HepG2 (cell line): ENCODE data around the gene PGPEP1. TPM values are rescaled to one million over a fixed set of nuclear protein-coding genes. Genes with fewer than 3 reads are reported as not detected.
A peak's percentile ranks its signal among the peaks of the same experiment; 100 is the strongest.

Experiments used
- CENPT ChIP-seq: sonication (generic); formaldehyde crosslinking; IDR thresholded peaks from 2 replicates; pipeline ENCODE4 v1.8.0; 2022; ENCODE audit warnings: low read depth, mild to moderate bottlenecking, moderate library complexity, missing genetic modification reagents
- ETV6 ChIP-seq: sonication (generic); formaldehyde crosslinking; conservative IDR thresholded peaks from 2 replicates; pipeline ENCODE4 v1.4.0; 2020; ENCODE audit warnings: missing genetic modification reagents
- HDAC2 ChIP-seq: sonication (generic); formaldehyde crosslinking; IDR thresholded peaks from 2 replicates; pipeline ENCODE4 v1.4.0; 2020; ENCODE audit warnings: missing genetic modification reagents
- MEIS2 ChIP-seq: sonication (generic); formaldehyde crosslinking; IDR thresholded peaks from 2 replicates; pipeline ENCODE4 v1.9.0; 2021; ENCODE audit warnings: mild to moderate bottlenecking, missing genetic modification reagents
- NBN ChIP-seq: fragments of 450-650 bp; conservative IDR thresholded peaks from 2 replicates; pipeline ENCODE4 v1.6.1; 2017
- NFATC3 ChIP-seq: sonication (generic); formaldehyde crosslinking; IDR thresholded peaks from 2 replicates; pipeline ENCODE4 v1.5.1; 2020; ENCODE audit warnings: mild to moderate bottlenecking, missing genetic modification reagents
- NFE2 ChIP-seq: sonication (generic); formaldehyde crosslinking; IDR thresholded peaks from 2 replicates; pipeline ENCODE4 v1.4.0; 2020; ENCODE audit warnings: missing genetic modification reagents
- PLRG1 ChIP-seq: fragments of 450-650 bp; conservative IDR thresholded peaks from 2 replicates; pipeline ENCODE4 v1.6.1; 2016
- RXRA ChIP-seq: sonication (generic); formaldehyde crosslinking; IDR thresholded peaks from 2 replicates; pipeline ENCODE4 v1.5.1; 2020; ENCODE audit warnings: missing genetic modification reagents
- ZNF253 ChIP-seq: sonication (generic); formaldehyde crosslinking; IDR thresholded peaks from 2 replicates; pipeline ENCODE4 v1.8.0; 2022; ENCODE audit warnings: mild to moderate bottlenecking, missing genetic modification reagents, borderline replicate concordance
- ZNF282 ChIP-seq: fragments of 450-650 bp; IDR thresholded peaks from 2 replicates; pipeline ENCODE4 v1.6.1; 2018; ENCODE audit not compliant: partially characterized antibody
- ZNF296 ChIP-seq: sonication (generic); formaldehyde crosslinking; conservative IDR thresholded peaks from 2 replicates; pipeline ENCODE4 v1.5.0; 2020; ENCODE audit warnings: mild to moderate bottlenecking, missing genetic modification reagents
- ZNF607 ChIP-seq: sonication (generic); formaldehyde crosslinking; IDR thresholded peaks from 2 replicates; pipeline ENCODE4 v1.5.1; 2020; ENCODE audit warnings: missing genetic modification reagents, mild to moderate bottlenecking, borderline replicate concordance
- ZNF772 ChIP-seq: sonication (generic); formaldehyde crosslinking; IDR thresholded peaks from 2 replicates; pipeline ENCODE4 v1.5.0; 2020; ENCODE audit warnings: mild to moderate bottlenecking, missing genetic modification reagents
- ZNF891 ChIP-seq: sonication (generic); formaldehyde crosslinking; IDR thresholded peaks from 2 replicates; pipeline ENCODE4 v1.5.0; 2020; ENCODE audit warnings: mild to moderate bottlenecking, missing genetic modification reagents
- polyA plus RNA-seq, 8 experiments: library from polyadenylated mRNA; depleted of rRNA in 3 of 8; stranded (reverse) in 7 of 8; unstranded in 1 of 8; fragments of >200 nt; fragmentation: Illumina TruSeq in 4 of 8; extraction: Trizol in 4 of 8; gene quantifications; 2 replicates each; pipeline versions ENCODE4 v1.2.1 to v1.2.3, GENCODE V29; 2011 to 2016; ENCODE audit warnings: low read depth in 4 of 8, missing spikeins in 1 of 8, mixed read lengths in 1 of 8; ENCODE audit not compliant: insufficient read depth in 1 of 8
- total RNA-seq, 5 experiments: library from RNA; depleted of rRNA; stranded (reverse); fragments of >200 nt; fragmentation: Illumina TruSeq; extraction: Trizol; gene quantifications; 2 replicates each; pipeline ENCODE4 v1.2.3, GENCODE V29; 2016; ENCODE audit warnings: low read depth in 1 of 5
- TF ChIP-seq, protein P1 (sequence below): sonication (generic); formaldehyde crosslinking; IDR thresholded peaks from 2 replicates; pipeline ENCODE4 v1.4.0; 2020; ENCODE audit warnings: mild to moderate bottlenecking, missing genetic modification reagents
- TF ChIP-seq, protein P2 (sequence below): sonication (generic); formaldehyde crosslinking; conservative IDR thresholded peaks from 2 replicates; pipeline ENCODE4 v1.4.0; 2020; ENCODE audit warnings: mild to moderate bottlenecking, missing genetic modification reagents, moderate library complexity
- TF ChIP-seq, protein P3 (sequence below): sonication (generic); formaldehyde crosslinking; IDR thresholded peaks from 2 replicates; pipeline ENCODE4 v1.4.0; 2020; ENCODE audit warnings: missing genetic modification reagents, borderline replicate concordance
- TF ChIP-seq, protein P4 (sequence below): sonication (generic); formaldehyde crosslinking; IDR thresholded peaks from 2 replicates; pipeline ENCODE4 v1.8.1; 2022; ENCODE audit warnings: low read depth, mild to moderate bottlenecking, missing genetic modification reagents

The PGPEP1 gene
- total and polyA plus RNA-seq, 2 of the 13 experiments (the other 11 are each of a cell fraction or from before 2014, with no cell fraction given), result 53.1 to 56.6 TPM

DNA sequence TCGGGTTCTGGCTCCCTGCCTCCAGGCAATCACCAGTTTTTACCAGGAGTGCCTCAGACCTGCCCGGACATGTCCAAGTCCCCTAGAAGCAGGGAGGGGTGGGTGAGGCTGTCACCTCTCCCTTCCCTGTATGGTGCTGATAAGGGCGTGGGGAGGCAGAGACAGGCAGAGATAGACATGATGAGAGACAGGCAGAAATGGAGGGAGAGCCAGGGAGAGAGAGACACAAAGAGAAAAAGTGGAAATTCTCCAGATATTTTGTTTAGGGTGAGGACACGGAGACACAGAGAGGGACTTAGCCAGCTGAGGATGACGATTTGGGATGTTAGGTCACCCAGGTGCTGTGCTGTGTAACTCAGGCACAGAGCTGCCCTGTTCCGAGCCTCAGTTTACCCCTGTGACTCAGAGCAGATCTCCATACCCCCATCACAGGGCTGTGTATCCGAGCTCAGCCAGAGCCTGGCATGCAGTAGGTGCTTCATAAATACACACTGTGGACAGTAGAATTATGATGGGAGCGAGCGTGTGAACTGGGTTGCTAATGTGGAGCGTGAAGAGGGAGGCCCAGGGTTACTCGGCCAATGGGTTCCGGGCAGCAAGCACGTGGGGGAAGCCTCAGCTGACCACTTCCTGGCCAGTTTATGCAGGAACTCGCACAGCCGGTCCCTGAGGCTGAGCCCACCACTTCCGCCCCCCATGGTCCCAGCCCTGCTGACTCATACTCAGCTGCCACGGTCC, 33.7 kb downstream of the PGPEP1 start (continued):
- TF ChIP-seq NBN (no peak), NFE2 (CRISPR knock-in tag) (0 out of 2 replicates have a peak, but pooled peaks have one; percentile 44), ZNF607 (CRISPR knock-in tag) (no peak), ZNF296 (CRISPR knock-in tag) (peak; percentile 98), ETV6 (CRISPR knock-in tag) (no peak; the same call in 1 of the 2 replicates), PLRG1 (no peak), CENPT (CRISPR knock-in tag) (peak; percentile 79), RXRA (CRISPR knock-in tag) (peak; percentile 88), ZNF891 (no peak), NFATC3 (CRISPR knock-in tag) (no peak), ZNF282 (no peak), MEIS2 (CRISPR knock-in tag) (peak; percentile 87), HDAC2 (CRISPR knock-in tag) (peak; percentile 69; the same call in 1 of the 2 replicates), ZNF253 (peak; percentile 55; the same call in 1 of the 2 replicates), ZNF772 (CRISPR knock-in tag) (no peak; the same call in 1 of the 2 replicates)
- TF ChIP-seq, protein P1, sequence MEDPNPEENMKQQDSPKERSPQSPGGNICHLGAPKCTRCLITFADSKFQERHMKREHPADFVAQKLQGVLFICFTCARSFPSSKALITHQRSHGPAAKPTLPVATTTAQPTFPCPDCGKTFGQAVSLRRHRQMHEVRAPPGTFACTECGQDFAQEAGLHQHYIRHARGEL, result no peak
- TF ChIP-seq, protein P2, sequence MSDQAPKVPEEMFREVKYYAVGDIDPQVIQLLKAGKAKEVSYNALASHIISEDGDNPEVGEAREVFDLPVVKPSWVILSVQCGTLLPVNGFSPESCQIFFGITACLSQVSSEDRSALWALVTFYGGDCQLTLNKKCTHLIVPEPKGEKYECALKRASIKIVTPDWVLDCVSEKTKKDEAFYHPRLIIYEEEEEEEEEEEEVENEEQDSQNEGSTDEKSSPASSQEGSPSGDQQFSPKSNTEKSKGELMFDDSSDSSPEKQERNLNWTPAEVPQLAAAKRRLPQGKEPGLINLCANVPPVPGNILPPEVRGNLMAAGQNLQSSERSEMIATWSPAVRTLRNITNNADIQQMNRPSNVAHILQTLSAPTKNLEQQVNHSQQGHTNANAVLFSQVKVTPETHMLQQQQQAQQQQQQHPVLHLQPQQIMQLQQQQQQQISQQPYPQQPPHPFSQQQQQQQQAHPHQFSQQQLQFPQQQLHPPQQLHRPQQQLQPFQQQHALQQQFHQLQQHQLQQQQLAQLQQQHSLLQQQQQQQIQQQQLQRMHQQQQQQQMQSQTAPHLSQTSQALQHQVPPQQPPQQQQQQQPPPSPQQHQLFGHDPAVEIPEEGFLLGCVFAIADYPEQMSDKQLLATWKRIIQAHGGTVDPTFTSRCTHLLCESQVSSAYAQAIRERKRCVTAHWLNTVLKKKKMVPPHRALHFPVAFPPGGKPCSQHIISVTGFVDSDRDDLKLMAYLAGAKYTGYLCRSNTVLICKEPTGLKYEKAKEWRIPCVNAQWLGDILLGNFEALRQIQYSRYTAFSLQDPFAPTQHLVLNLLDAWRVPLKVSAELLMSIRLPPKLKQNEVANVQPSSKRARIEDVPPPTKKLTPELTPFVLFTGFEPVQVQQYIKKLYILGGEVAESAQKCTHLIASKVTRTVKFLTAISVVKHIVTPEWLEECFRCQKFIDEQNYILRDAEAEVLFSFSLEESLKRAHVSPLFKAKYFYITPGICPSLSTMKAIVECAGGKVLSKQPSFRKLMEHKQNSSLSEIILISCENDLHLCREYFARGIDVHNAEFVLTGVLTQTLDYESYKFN, result peak; percentile 68
- TF ChIP-seq, protein P3, sequence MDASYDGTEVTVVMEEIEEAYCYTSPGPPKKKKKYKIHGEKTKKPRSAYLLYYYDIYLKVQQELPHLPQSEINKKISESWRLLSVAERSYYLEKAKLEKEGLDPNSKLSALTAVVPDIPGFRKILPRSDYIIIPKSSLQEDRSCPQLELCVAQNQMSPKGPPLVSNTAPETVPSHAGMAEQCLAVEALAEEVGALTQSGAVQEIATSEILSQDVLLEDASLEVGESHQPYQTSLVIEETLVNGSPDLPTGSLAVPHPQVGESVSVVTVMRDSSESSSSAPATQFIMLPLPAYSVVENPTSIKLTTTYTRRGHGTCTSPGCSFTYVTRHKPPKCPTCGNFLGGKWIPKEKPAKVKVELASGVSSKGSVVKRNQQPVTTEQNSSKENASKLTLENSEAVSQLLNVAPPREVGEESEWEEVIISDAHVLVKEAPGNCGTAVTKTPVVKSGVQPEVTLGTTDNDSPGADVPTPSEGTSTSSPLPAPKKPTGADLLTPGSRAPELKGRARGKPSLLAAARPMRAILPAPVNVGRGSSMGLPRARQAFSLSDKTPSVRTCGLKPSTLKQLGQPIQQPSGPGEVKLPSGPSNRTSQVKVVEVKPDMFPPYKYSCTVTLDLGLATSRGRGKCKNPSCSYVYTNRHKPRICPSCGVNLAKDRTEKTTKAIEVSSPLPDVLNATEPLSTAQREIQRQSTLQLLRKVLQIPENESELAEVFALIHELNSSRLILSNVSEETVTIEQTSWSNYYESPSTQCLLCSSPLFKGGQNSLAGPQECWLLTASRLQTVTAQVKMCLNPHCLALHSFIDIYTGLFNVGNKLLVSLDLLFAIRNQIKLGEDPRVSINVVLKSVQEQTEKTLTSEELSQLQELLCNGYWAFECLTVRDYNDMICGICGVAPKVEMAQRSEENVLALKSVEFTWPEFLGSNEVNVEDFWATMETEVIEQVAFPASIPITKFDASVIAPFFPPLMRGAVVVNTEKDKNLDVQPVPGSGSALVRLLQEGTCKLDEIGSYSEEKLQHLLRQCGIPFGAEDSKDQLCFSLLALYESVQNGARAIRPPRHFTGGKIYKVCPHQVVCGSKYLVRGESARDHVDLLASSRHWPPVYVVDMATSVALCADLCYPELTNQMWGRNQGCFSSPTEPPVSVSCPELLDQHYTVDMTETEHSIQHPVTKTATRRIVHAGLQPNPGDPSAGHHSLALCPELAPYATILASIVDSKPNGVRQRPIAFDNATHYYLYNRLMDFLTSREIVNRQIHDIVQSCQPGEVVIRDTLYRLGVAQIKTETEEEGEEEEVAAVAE (CRISPR knock-in tag), result no peak; the same call in 1 of the 2 replicates
- TF ChIP-seq, protein P4, sequence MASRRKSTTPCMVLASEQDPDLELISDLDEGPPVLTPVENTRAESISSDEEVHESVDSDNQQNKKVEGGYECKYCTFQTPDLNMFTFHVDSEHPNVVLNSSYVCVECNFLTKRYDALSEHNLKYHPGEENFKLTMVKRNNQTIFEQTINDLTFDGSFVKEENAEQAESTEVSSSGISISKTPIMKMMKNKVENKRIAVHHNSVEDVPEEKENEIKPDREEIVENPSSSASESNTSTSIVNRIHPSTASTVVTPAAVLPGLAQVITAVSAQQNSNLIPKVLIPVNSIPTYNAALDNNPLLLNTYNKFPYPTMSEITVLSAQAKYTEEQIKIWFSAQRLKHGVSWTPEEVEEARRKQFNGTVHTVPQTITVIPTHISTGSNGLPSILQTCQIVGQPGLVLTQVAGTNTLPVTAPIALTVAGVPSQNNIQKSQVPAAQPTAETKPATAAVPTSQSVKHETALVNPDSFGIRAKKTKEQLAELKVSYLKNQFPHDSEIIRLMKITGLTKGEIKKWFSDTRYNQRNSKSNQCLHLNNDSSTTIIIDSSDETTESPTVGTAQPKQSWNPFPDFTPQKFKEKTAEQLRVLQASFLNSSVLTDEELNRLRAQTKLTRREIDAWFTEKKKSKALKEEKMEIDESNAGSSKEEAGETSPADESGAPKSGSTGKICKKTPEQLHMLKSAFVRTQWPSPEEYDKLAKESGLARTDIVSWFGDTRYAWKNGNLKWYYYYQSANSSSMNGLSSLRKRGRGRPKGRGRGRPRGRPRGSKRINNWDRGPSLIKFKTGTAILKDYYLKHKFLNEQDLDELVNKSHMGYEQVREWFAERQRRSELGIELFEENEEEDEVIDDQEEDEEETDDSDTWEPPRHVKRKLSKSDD, result 0 out of 2 replicates have a peak, but pooled peaks have one; percentile 47
